WTC11 (cell line): ENCODE data around the gene ATG16L1.

Source experiments
- GABPB1 ChIP-seq: sonication (generic); formaldehyde crosslinking; IDR thresholded peaks from 2 replicates; pipeline ENCODE4 v1.8.1; 2023; ENCODE audit warnings: mild to moderate bottlenecking, missing genetic modification reagents
- NFYB ChIP-seq: sonication (generic); formaldehyde crosslinking; conservative IDR thresholded peaks from 2 replicates; pipeline ENCODE4 v1.8.0; 2022; ENCODE audit warnings: low read depth, missing genetic modification reagents
- TF ChIP-seq, protein P1 (sequence below): fragments of 200-600 bp; IDR thresholded peaks from 2 replicates; pipeline ENCODE4 v1.8.0; 2022; ENCODE audit warnings: antibody characterized with exemption
- TF ChIP-seq, protein P2 (sequence below): sonication (generic); formaldehyde crosslinking; IDR thresholded peaks from 2 replicates; pipeline ENCODE4 v1.8.1; 2022; ENCODE audit warnings: low read depth, missing genetic modification reagents, borderline replicate concordance

GRCh38 chr2:233280114-233280693 is 28.7 kb downstream of the ATG16L1 start:
- TF ChIP-seq GABPB1 (CRISPR knock-in tag) (no peak), NFYB (no peak)
- TF ChIP-seq, protein P1, sequence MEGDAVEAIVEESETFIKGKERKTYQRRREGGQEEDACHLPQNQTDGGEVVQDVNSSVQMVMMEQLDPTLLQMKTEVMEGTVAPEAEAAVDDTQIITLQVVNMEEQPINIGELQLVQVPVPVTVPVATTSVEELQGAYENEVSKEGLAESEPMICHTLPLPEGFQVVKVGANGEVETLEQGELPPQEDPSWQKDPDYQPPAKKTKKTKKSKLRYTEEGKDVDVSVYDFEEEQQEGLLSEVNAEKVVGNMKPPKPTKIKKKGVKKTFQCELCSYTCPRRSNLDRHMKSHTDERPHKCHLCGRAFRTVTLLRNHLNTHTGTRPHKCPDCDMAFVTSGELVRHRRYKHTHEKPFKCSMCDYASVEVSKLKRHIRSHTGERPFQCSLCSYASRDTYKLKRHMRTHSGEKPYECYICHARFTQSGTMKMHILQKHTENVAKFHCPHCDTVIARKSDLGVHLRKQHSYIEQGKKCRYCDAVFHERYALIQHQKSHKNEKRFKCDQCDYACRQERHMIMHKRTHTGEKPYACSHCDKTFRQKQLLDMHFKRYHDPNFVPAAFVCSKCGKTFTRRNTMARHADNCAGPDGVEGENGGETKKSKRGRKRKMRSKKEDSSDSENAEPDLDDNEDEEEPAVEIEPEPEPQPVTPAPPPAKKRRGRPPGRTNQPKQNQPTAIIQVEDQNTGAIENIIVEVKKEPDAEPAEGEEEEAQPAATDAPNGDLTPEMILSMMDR, result no peak
- TF ChIP-seq, protein P2, sequence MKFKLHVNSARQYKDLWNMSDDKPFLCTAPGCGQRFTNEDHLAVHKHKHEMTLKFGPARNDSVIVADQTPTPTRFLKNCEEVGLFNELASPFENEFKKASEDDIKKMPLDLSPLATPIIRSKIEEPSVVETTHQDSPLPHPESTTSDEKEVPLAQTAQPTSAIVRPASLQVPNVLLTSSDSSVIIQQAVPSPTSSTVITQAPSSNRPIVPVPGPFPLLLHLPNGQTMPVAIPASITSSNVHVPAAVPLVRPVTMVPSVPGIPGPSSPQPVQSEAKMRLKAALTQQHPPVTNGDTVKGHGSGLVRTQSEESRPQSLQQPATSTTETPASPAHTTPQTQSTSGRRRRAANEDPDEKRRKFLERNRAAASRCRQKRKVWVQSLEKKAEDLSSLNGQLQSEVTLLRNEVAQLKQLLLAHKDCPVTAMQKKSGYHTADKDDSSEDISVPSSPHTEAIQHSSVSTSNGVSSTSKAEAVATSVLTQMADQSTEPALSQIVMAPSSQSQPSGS, result no peak
